ENCODE measurements around the gene ACSL5.
"Not testable (repeated sequence)": the region's sequence is repeated elsewhere in the genome, so short reads cannot be mapped to it uniquely, and the experiment has no call there.

The ACSL5 gene

GRCh38 chr10:112352044-112352443 is 21.9 kb upstream of the ACSL5 start:
- DNase-seq, result no peak

GRCh38 chr10:112353046-112353445 is 20.9 kb upstream of the ACSL5 start:
- DNase-seq, result no peak

- no peak for DNase-seq
Observed at GRCh38 chr10:112356686-112357085, 17.2 kb upstream of the ACSL5 start.

- DNase-seq, result no peak
Observed at GRCh38 chr10:112359606-112360307, 14.2 kb upstream of the ACSL5 start.

GRCh38 chr10:112360308-112361270 is 13.3 kb upstream of the ACSL5 start:
- no peak for DNase-seq

- no peak for DNase-seq
Observed at GRCh38 chr10:112361951-112362751, 11.8 kb upstream of the ACSL5 start.

GRCh38 chr10:112362833-112363232 is 11.1 kb upstream of the ACSL5 start:
- DNase-seq, result no peak

- no peak for DNase-seq
Observed at GRCh38 chr10:112363696-112364688, 9.9 kb upstream of the ACSL5 start.

- DNase-seq, result no peak
Observed at GRCh38 chr10:112365014-112365432, 8.9 kb upstream of the ACSL5 start.

GRCh38 chr10:112365451-112365850 is 8.5 kb upstream of the ACSL5 start:
- DNase-seq, result no peak

- DNase-seq, result no peak
Observed at GRCh38 chr10:112366992-112367391, 6.9 kb upstream of the ACSL5 start.

- DNase-seq, result no peak
Observed at GRCh38 chr10:112367516-112367915, 6.4 kb upstream of the ACSL5 start.

- DNase-seq, result no peak
Observed at GRCh38 chr10:112369495-112370423, 4.2 kb upstream of the ACSL5 start.

- no peak for DNase-seq
Observed at GRCh38 chr10:112370424-112370819, 3.5 kb upstream of the ACSL5 start.

- DNase-seq, result not testable (repeated sequence)
Observed at GRCh38 chr10:112371326-112371725, 2.6 kb upstream of the ACSL5 start.

- not testable (repeated sequence) for DNase-seq
Observed at GRCh38 chr10:112372182-112372810, 1.6 kb upstream of the ACSL5 start.

- DNase-seq, result no peak
Observed at GRCh38 chr10:112374724-112375541, 1.0 kb downstream of the ACSL5 start.

- DNase-seq, result no peak
Observed at GRCh38 chr10:112375721-112376395, 1.9 kb downstream of the ACSL5 start.

- no peak for DNase-seq
Observed at GRCh38 chr10:112376396-112376790, 2.5 kb downstream of the ACSL5 start.

Data from eye (tissue), 1 donor.